GM23338 (cell line): ENCODE measurements around the gene DYNLT4.

Source experiments
- EZH2 ChIP-seq: fragments of 200-600 bp; sonication (generic); IDR thresholded peaks from one replicate; pipeline ENCODE4 v1.8.0; 2017; ENCODE audit warnings: antibody characterized with exemption, mild to moderate bottlenecking, low read depth; ENCODE audit not compliant: unreplicated experiment
- REST ChIP-seq: IDR thresholded peaks from one replicate; pipeline ENCODE4 v1.6.1; 2018; ENCODE audit warnings: antibody characterized with exemption; ENCODE audit not compliant: unreplicated experiment
- TF ChIP-seq, protein P1 (sequence below), 2 experiments: fragments of 200-600 bp in 1 of 2; sonication (generic) in 1 of 2; conservative IDR thresholded peaks; 2 replicates each; pipeline versions ENCODE4 v1.5.1 to v1.6.1; 2016 to 2017; ENCODE audit warnings: antibody characterized with exemption in 2 of 2, low read depth in 2 of 2, mild to moderate bottlenecking in 2 of 2, moderate library complexity in 1 of 2

DNA sequence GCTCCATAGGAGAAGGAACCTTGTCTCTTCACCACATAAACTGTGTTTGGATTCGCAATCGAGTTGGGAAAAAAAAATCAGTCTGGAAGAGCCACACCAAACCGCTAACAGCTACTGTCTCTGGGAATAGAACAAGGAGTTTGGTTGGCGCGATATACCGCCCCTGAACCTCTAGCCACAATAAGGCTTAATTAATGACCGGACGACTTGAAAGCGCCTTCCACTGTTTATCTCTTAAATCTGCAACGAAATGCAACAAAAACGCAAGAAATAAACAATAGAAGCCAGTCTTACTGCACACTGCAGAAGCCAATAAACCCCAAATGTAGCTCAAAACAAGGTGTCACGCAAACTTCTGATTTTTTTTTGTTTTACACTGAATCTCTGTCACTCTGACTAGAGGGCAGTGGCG, 12.1 kb upstream of the DYNLT4 start:
- TF ChIP-seq, protein P1, sequence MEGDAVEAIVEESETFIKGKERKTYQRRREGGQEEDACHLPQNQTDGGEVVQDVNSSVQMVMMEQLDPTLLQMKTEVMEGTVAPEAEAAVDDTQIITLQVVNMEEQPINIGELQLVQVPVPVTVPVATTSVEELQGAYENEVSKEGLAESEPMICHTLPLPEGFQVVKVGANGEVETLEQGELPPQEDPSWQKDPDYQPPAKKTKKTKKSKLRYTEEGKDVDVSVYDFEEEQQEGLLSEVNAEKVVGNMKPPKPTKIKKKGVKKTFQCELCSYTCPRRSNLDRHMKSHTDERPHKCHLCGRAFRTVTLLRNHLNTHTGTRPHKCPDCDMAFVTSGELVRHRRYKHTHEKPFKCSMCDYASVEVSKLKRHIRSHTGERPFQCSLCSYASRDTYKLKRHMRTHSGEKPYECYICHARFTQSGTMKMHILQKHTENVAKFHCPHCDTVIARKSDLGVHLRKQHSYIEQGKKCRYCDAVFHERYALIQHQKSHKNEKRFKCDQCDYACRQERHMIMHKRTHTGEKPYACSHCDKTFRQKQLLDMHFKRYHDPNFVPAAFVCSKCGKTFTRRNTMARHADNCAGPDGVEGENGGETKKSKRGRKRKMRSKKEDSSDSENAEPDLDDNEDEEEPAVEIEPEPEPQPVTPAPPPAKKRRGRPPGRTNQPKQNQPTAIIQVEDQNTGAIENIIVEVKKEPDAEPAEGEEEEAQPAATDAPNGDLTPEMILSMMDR (conservative IDR thresholded peaks at IDR 0.05; ENCODE audit: low read depth in 2 of 2), result no peak; a peak in 1 of 4 replicates
- TF ChIP-seq REST (no peak), EZH2 (no peak)
